Hepatocyte (in vitro differentiated cells): ENCODE measurements around the gene HPCAL1. TPM values are rescaled to one million over a fixed set of nuclear protein-coding genes. Genes with fewer than 3 reads are reported as not detected.

Experiments
- DNase-seq: peaks from one replicate; pipeline ENCODE4 v3.0.0-alpha.2; 2016; ENCODE audit warnings: low spot score
- H2AFZ ChIP-seq: fragments of 200-600 bp; sonication (generic); 2 replicates; pipeline ENCODE4 v1.6.0; 2016; ENCODE audit warnings: antibody characterized with exemption, mild to moderate bottlenecking
- H3K27ac ChIP-seq: fragments of 200-600 bp; sonication (generic); 2 replicates; pipeline ENCODE4 v1.5.1; 2016; ENCODE audit warnings: mild to moderate bottlenecking
- H3K27me3 ChIP-seq: fragments of 200-600 bp; sonication (generic); 2 replicates; pipeline ENCODE4 v1.6.1; 2016
- H3K36me3 ChIP-seq: fragments of 200-600 bp; sonication (generic); replicated peaks from 2 replicates; pipeline ENCODE4 v1.5.1; 2016; ENCODE audit warnings: low read depth; ENCODE audit not compliant: insufficient read depth
- H3K4me1 ChIP-seq: fragments of 200-600 bp; sonication (generic); 2 replicates; pipeline ENCODE4 v1.5.1; 2016; ENCODE audit warnings: mild to moderate bottlenecking, moderate library complexity; ENCODE audit not compliant: insufficient read depth
- H3K4me2 ChIP-seq: fragments of 200-600 bp; sonication (generic); 2 replicates; pipeline ENCODE4 v1.6.0; 2016
- H3K4me3 ChIP-seq: fragments of 200-600 bp; sonication (generic); 2 replicates; pipeline ENCODE4 v1.5.1; 2016; ENCODE audit warnings: mild to moderate bottlenecking
- H3K79me2 ChIP-seq: fragments of 200-600 bp; sonication (generic); 2 replicates; pipeline ENCODE4 v1.6.0; 2017; ENCODE audit warnings: mild to moderate bottlenecking
- H3K9me2 ChIP-seq: fragments of 200-600 bp; sonication (generic); replicated peaks from 2 replicates; pipeline ENCODE4 v1.6.0; 2017; ENCODE audit warnings: mild to moderate bottlenecking; ENCODE audit not compliant: insufficient read depth
- H3K9me3 ChIP-seq: fragments of 200-600 bp; sonication (generic); 2 replicates; pipeline ENCODE4 v1.5.1; 2016; ENCODE audit warnings: low read depth, mild to moderate bottlenecking
- H4K20me1 ChIP-seq: fragments of 200-600 bp; sonication (generic); 2 replicates; pipeline ENCODE4 v1.6.0; 2016; ENCODE audit warnings: mild to moderate bottlenecking; ENCODE audit not compliant: insufficient read depth, poor library complexity, severe bottlenecking
- CTCF ChIP-seq: fragments of 200-600 bp; sonication (generic); IDR thresholded peaks from 2 replicates; pipeline ENCODE4 v1.5.1; 2016; ENCODE audit warnings: antibody characterized with exemption, mild to moderate bottlenecking; ENCODE audit not compliant: poor library complexity
- EZH2 ChIP-seq: fragments of 200-600 bp; sonication (generic); IDR thresholded peaks from 2 replicates; pipeline ENCODE4 v1.6.1; 2016; ENCODE audit warnings: antibody characterized with exemption, mild to moderate bottlenecking, borderline replicate concordance
- EZH2phosphoT487 ChIP-seq: fragments of 200-600 bp; sonication (generic); IDR thresholded peaks from one replicate; pipeline ENCODE4 v1.6.1; 2018; ENCODE audit warnings: antibody characterized with exemption, mild to moderate bottlenecking, low read depth, moderate library complexity; ENCODE audit not compliant: unreplicated experiment, severe bottlenecking
- WGBS: methylation state at CpG from one replicate; pipeline ENCODE4 v1.1.6; 2016; ENCODE audit warnings: low lambda C conversion rate; ENCODE audit errors: missing lambda C conversion rate; 5-methylcytosine and 5-hydroxymethylcytosine counted together
- polyA plus RNA-seq: library from polyadenylated mRNA; unstranded; fragments of >200 nt; fragmentation: Nextera tagmentation; extraction: Ambion mirVana; gene quantifications from 2 replicates; pipeline ENCODE4 v1.2.1, GENCODE V29; 2016
- total RNA-seq: library from RNA; depleted of rRNA; stranded (reverse); fragments of >200 nt; gene quantifications from 2 replicates; pipeline ENCODE4 v1.2.3, GENCODE V29; 2014

The HPCAL1 gene
- total and polyA plus RNA-seq, 2 experiments from 2014 or later: 22.5 to 39.1 TPM

- no peak for TF ChIP-seq EZH2phosphoT487
- no peak for TF ChIP-seq CTCF
- WGBS: 91% methylated on average over 17 of the region's 17 CpGs
- DNase-seq: no peak
- peaks cover 4% of the 10 kb centered on the region for H3K4me1 ChIP-seq
- H2AFZ ChIP-seq: no peak overlapping the region
- H3K27me3 ChIP-seq: no peaks in the 10 kb centered on the region
- no peak overlapping the region for H3K4me2 ChIP-seq
- H3K9me3 ChIP-seq: no peaks in the 10 kb centered on the region
- H3K79me2 ChIP-seq: peaks cover 56% of the 10 kb centered on the region
- H3K4me3 ChIP-seq: no peak overlapping the region
- no peaks in the 10 kb centered on the region for H3K9me2 ChIP-seq
- H3K27ac ChIP-seq: no peak overlapping the region
- peaks cover 3% of the 10 kb centered on the region for H4K20me1 ChIP-seq
- no peaks in the 10 kb centered on the region for H3K36me3 ChIP-seq
Measured at GRCh38 chr2:10339647-10340592, 37.2 kb downstream of the HPCAL1 start.

GRCh38 chr2:10340593-10340975, 37.9 kb downstream of the HPCAL1 start:
- no peak overlapping the region for H2AFZ ChIP-seq
- DNase-seq: no peak
- H3K4me3 ChIP-seq: no peak overlapping the region
- H3K27me3 ChIP-seq: no peaks in the 10 kb centered on the region
- H3K27ac ChIP-seq: no peak overlapping the region
- no peak for TF ChIP-seq EZH2phosphoT487
- no peaks in the 10 kb centered on the region for H3K9me2 ChIP-seq
- peaks cover 3% of the 10 kb centered on the region for H4K20me1 ChIP-seq
- no peaks in the 10 kb centered on the region for H3K36me3 ChIP-seq
- 86% methylated on average over 7 of the region's 7 CpGs for WGBS
- no peaks in the 10 kb centered on the region for H3K9me3 ChIP-seq
- peaks cover 56% of the 10 kb centered on the region for H3K79me2 ChIP-seq
- H3K4me2 ChIP-seq: no peak overlapping the region
- H3K4me1 ChIP-seq: peaks cover 4% of the 10 kb centered on the region

GRCh38 chr2:10341193-10341592, 38.5 kb downstream of the HPCAL1 start:
- H3K27me3 ChIP-seq: no peaks in the 10 kb centered on the region
- peaks cover 3% of the 10 kb centered on the region for H4K20me1 ChIP-seq
- TF ChIP-seq EZH2phosphoT487 (no peak), CTCF (no peak), EZH2 (no peak)
- H3K9me2 ChIP-seq: no peaks in the 10 kb centered on the region
- H3K4me3 ChIP-seq: no peak overlapping the region
- peaks cover 56% of the 10 kb centered on the region for H3K79me2 ChIP-seq
- DNase-seq: no peak
- H3K9me3 ChIP-seq: no peaks in the 10 kb centered on the region
- 87% methylated on average over 8 of the region's 8 CpGs for WGBS
- H3K4me1 ChIP-seq: peaks cover 4% of the 10 kb centered on the region
- H3K36me3 ChIP-seq: no peaks in the 10 kb centered on the region
- no peak overlapping the region for H2AFZ ChIP-seq
- H3K27ac ChIP-seq: no peak overlapping the region
- H3K4me2 ChIP-seq: no peak overlapping the region

- no peak for TF ChIP-seq EZH2phosphoT487
- TF ChIP-seq CTCF: no peak
- no peak for TF ChIP-seq EZH2
- peaks cover 4% of the 10 kb centered on the region for H3K4me1 ChIP-seq
- peaks cover 3% of the 10 kb centered on the region for H4K20me1 ChIP-seq
- DNase-seq: no peak
- H2AFZ ChIP-seq: no peak overlapping the region
- H3K27ac ChIP-seq: no peak overlapping the region
- no peak overlapping the region for H3K4me3 ChIP-seq
- WGBS: 85% methylated on average over 17 of the region's 18 CpGs
- H3K4me2 ChIP-seq: no peak overlapping the region
- H3K9me2 ChIP-seq: no peaks in the 10 kb centered on the region
- H3K36me3 ChIP-seq: no peaks in the 10 kb centered on the region
- no peaks in the 10 kb centered on the region for H3K27me3 ChIP-seq
- no peaks in the 10 kb centered on the region for H3K9me3 ChIP-seq
- peaks cover 59% of the 10 kb centered on the region for H3K79me2 ChIP-seq
Measured at GRCh38 chr2:10342245-10342951, 39.7 kb downstream of the HPCAL1 start.
